Measurements from ENCODE around the gene LY6G5C.

LY6G5C gene

GRCh38 chr6:31663126-31663960 is 17.5 kb downstream of the LY6G5C start:
- no peak overlapping the region for H3K4me3 ChIP-seq (ENCODE audit: low read depth, low read length)

GRCh38 chr6:31662124-31662723 is 18.6 kb downstream of the LY6G5C start:
- no peak overlapping the region for H3K4me3 ChIP-seq (ENCODE audit: low read depth, low read length)

GRCh38 chr6:31661262-31662123 is 19.4 kb downstream of the LY6G5C start:
- H3K4me3 ChIP-seq (ENCODE audit: low read depth, low read length) = no peak overlapping the region

GRCh38 chr6:31660381-31661261 is 20.2 kb downstream of the LY6G5C start, which contains the start of gene C6orf47:
TSS of gene C6orf47 (minus strand) at chr6:31660778. CDS start at chr6:31659947, 831 bp downstream.
- H3K4me3 ChIP-seq (ENCODE audit: low read depth, low read length) = peak within 1 kb of the TSS; percentile 78

- peak overlapping the region; percentile 78 for H3K4me3 ChIP-seq (ENCODE audit: low read depth, low read length)
These were observed 21.1 kb downstream of the LY6G5C start for GRCh38 chr6:31659649-31660380.

- H3K4me3 ChIP-seq (ENCODE audit: low read depth, low read length) = no peak overlapping the region
These were observed 21.8 kb downstream of the LY6G5C start for GRCh38 chr6:31658983-31659648.

GRCh38 chr6:31658158-31658688 is 22.6 kb downstream of the LY6G5C start:
- H3K4me3 ChIP-seq (ENCODE audit: low read depth, low read length) = no peak overlapping the region

- no peak overlapping the region for H3K4me3 ChIP-seq (ENCODE audit: low read depth, low read length)
These were observed 23.3 kb downstream of the LY6G5C start for GRCh38 chr6:31657406-31658157.

- H3K4me3 ChIP-seq (ENCODE audit: low read depth, low read length) = no peak within 1 kb of the TSS
These were observed 25.3 kb downstream of the LY6G5C start, which contains the start of gene APOM for GRCh38 chr6:31655349-31656237. TSS of gene APOM (plus strand) at chr6:31655894. CDS start at chr6:31655967, 73 bp downstream.

- H3K4me3 ChIP-seq (ENCODE audit: low read depth, low read length) = no peak overlapping the region
These were observed 26.1 kb downstream of the LY6G5C start for GRCh38 chr6:31654574-31655348.

GRCh38 chr6:31652925-31653724 is 27.7 kb downstream of the LY6G5C start:
- H3K4me3 ChIP-seq (ENCODE audit: low read depth, low read length) = peak overlapping the region; percentile 96

GRCh38 chr6:31651602-31652191 is 29.2 kb downstream of the LY6G5C start:
- H3K4me3 ChIP-seq (ENCODE audit: low read depth, low read length) = peak overlapping the region; percentile 96

- H3K4me3 ChIP-seq (ENCODE audit: low read depth, low read length) = no peak overlapping the region
These were observed 35.5 kb downstream of the LY6G5C start for GRCh38 chr6:31645325-31645724.

- H3K4me3 ChIP-seq (ENCODE audit: low read depth, low read length) = no peak overlapping the region
These were observed 36.9 kb downstream of the LY6G5C start for GRCh38 chr6:31643818-31644454.

Measured in iPS-11a (cell line).